HEK293 (cell line): ENCODE data around the gene MUC5AC.

ENCODE experiments used
- CTCF ChIP-seq: fragments of 450-650 bp; formaldehyde crosslinking; IDR thresholded peaks from 2 replicates; pipeline ENCODE4 v1.5.1; 2016; ENCODE audit warnings: missing biosample characterization, missing genetic modification characterization
- RBAK ChIP-seq: fragments of 450-650 bp; formaldehyde crosslinking; IDR thresholded peaks from 2 replicates; pipeline ENCODE4 v1.5.1; 2016; ENCODE audit warnings: missing biosample characterization, missing genetic modification characterization
- REST ChIP-seq: fragments of 450-650 bp; formaldehyde crosslinking; IDR thresholded peaks from 2 replicates; pipeline ENCODE4 v1.5.1; 2016; ENCODE audit warnings: missing biosample characterization, missing genetic modification characterization
- ZBTB21 ChIP-seq: fragments of 450-650 bp; formaldehyde crosslinking; IDR thresholded peaks from 2 replicates; pipeline ENCODE4 v1.5.1; 2017; ENCODE audit warnings: missing biosample characterization, missing genetic modification characterization
- ZNF157 ChIP-seq: fragments of 450-650 bp; formaldehyde crosslinking; IDR thresholded peaks from 2 replicates; pipeline ENCODE4 v1.5.1; 2016; ENCODE audit warnings: missing biosample characterization, missing genetic modification characterization
- ZNF341 ChIP-seq: fragments of 450-650 bp; formaldehyde crosslinking; IDR thresholded peaks from 2 replicates; pipeline ENCODE4; 2016; ENCODE audit warnings: low read depth, missing biosample characterization, missing genetic modification characterization
- ZNF449 ChIP-seq: fragments of 450-650 bp; formaldehyde crosslinking; IDR thresholded peaks from 2 replicates; pipeline ENCODE4 v1.5.1; 2017; ENCODE audit warnings: missing biosample characterization, mild to moderate bottlenecking, missing genetic modification characterization, moderate library complexity
- ZNF548 ChIP-seq: fragments of 450-650 bp; formaldehyde crosslinking; IDR thresholded peaks from 2 replicates; pipeline ENCODE4 v1.5.1; 2016; ENCODE audit warnings: missing biosample characterization, missing genetic modification characterization
- ZNF560 ChIP-seq: fragments of 450-650 bp; formaldehyde crosslinking; IDR thresholded peaks from 2 replicates; pipeline ENCODE4 v1.5.1; 2017; ENCODE audit warnings: missing biosample characterization, missing genetic modification characterization, borderline replicate concordance
- ZNF704 ChIP-seq: fragments of 450-650 bp; formaldehyde crosslinking; IDR thresholded peaks from 2 replicates; pipeline ENCODE4 v1.5.1; 2016; ENCODE audit warnings: missing biosample characterization, missing genetic modification characterization
- ZSCAN5A ChIP-seq: fragments of 450-650 bp; formaldehyde crosslinking; IDR thresholded peaks from 2 replicates; pipeline ENCODE4 v1.5.1; 2016; ENCODE audit warnings: missing biosample characterization, missing genetic modification characterization

GRCh38 chr11:1140642-1141490 is 16.9 kb upstream of the MUC5AC start:
- TF ChIP-seq RBAK (no peak), CTCF (tag by site-specific recombination) (no peak), ZNF341 (tag by site-specific recombination) (no peak), ZNF449 (tag by site-specific recombination) (no peak), REST (tag by site-specific recombination) (no peak), ZNF560 (tag by site-specific recombination) (no peak), ZNF704 (tag by site-specific recombination) (no peak), ZNF157 (tag by site-specific recombination) (no peak), ZSCAN5A (tag by site-specific recombination) (no peak), ZNF548 (tag by site-specific recombination) (no peak), ZBTB21 (tag by site-specific recombination) (no peak)
